GM12801 (cell line): ENCODE measurements around the gene ZSCAN1.

ENCODE experiments used
- TF ChIP-seq, protein P1 (sequence below): IDR thresholded peaks from one replicate; pipeline ENCODE4 v1.5.1; 2011; ENCODE audit warnings: control low read depth; ENCODE audit not compliant: insufficient read length; ENCODE audit errors: extremely low read depth

ZSCAN1 gene

GRCh38 chr19:58024661-58025060 lies 9.2 kb upstream of the ZSCAN1 start:
- TF ChIP-seq, protein P1, sequence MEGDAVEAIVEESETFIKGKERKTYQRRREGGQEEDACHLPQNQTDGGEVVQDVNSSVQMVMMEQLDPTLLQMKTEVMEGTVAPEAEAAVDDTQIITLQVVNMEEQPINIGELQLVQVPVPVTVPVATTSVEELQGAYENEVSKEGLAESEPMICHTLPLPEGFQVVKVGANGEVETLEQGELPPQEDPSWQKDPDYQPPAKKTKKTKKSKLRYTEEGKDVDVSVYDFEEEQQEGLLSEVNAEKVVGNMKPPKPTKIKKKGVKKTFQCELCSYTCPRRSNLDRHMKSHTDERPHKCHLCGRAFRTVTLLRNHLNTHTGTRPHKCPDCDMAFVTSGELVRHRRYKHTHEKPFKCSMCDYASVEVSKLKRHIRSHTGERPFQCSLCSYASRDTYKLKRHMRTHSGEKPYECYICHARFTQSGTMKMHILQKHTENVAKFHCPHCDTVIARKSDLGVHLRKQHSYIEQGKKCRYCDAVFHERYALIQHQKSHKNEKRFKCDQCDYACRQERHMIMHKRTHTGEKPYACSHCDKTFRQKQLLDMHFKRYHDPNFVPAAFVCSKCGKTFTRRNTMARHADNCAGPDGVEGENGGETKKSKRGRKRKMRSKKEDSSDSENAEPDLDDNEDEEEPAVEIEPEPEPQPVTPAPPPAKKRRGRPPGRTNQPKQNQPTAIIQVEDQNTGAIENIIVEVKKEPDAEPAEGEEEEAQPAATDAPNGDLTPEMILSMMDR, result no peak

GRCh38 chr19:58034477-58034793 lies 610 bp downstream of the ZSCAN1 start:
- TF ChIP-seq, protein P1, result no peak

- TF ChIP-seq, protein P1, result no peak
Measured at GRCh38 chr19:58035863-58036262, 2.0 kb downstream of the ZSCAN1 start.

GRCh38 chr19:58037927-58038687 lies 4.3 kb downstream of the ZSCAN1 start:
- TF ChIP-seq, protein P1, result no peak

- TF ChIP-seq, protein P1, result no peak
Measured at GRCh38 chr19:58038688-58039204, 4.9 kb downstream of the ZSCAN1 start.

DNA sequence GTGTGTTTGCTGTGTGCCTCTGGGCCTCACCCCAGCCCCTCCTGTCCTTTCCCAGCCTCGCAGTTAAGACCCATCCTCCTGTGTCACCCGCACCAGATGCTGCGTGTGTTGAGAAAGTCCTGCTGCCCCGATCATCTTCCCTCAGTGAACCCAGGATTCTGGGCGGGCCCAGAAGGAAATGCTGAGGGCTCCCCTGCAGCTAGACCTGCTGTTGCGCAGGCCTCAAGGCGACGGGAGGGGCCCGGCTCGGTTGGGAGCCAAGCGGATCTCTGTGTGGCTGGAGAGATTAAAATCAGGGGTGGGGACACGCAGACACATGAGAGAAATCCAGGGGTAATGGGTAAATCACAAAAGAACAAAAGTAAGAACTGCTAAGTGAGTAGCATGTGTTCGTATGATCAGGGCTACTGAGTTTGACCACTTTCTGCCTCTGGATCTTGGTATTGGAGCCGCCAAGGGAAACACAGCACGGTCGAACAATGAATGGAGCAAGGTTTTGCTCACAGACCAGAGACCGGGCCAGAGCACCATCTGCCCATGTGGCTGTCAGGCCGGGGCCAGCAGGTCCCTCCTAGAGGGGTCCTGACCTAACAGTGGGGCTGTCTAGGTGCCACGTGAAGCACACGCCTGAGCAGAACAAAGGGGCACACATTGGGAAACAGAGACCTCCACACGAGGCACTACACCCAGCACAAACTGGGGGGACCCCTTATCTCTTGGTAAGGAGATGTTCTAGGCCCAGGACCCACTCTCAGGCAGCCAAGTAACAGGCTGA lies 7.1 kb downstream of the ZSCAN1 start:
- TF ChIP-seq, protein P1, result no peak

- TF ChIP-seq, protein P1, result no peak
Measured at GRCh38 chr19:58042495-58043340, 8.9 kb downstream of the ZSCAN1 start.
